NB4 (cell line): ENCODE measurements around the gene OTOP2.

Source experiments
- MAX ChIP-seq: IDR thresholded peaks from 2 replicates; pipeline ENCODE4 v1.6.1; 2011; ENCODE audit warnings: low read depth, low read length
- TF ChIP-seq, protein P1 (sequence below): IDR thresholded peaks from one replicate; pipeline ENCODE4 v1.5.1; 2012; ENCODE audit warnings: low read depth, low read length

GRCh38 chr17:74922694-74923537 lies 1.2 kb upstream of the OTOP2 start, which contains the start of gene USH1G:
- TF ChIP-seq, protein P1, sequence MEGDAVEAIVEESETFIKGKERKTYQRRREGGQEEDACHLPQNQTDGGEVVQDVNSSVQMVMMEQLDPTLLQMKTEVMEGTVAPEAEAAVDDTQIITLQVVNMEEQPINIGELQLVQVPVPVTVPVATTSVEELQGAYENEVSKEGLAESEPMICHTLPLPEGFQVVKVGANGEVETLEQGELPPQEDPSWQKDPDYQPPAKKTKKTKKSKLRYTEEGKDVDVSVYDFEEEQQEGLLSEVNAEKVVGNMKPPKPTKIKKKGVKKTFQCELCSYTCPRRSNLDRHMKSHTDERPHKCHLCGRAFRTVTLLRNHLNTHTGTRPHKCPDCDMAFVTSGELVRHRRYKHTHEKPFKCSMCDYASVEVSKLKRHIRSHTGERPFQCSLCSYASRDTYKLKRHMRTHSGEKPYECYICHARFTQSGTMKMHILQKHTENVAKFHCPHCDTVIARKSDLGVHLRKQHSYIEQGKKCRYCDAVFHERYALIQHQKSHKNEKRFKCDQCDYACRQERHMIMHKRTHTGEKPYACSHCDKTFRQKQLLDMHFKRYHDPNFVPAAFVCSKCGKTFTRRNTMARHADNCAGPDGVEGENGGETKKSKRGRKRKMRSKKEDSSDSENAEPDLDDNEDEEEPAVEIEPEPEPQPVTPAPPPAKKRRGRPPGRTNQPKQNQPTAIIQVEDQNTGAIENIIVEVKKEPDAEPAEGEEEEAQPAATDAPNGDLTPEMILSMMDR, result no peak
- no peak for TF ChIP-seq MAX
